OCI-LY3 (cell line): ENCODE measurements around the gene PIM3.

Source experiments
- CTCF ChIP-seq: fragments of 200-600, 300-600 bp; sonication (generic); IDR thresholded peaks from 2 replicates; pipeline ENCODE4 v1.5.1; 2014; ENCODE audit warnings: antibody characterized with exemption, low read length, low read depth
- EZH2phosphoT487 ChIP-seq: fragments of 200-600 bp; shearing (Covaris generic); IDR thresholded peaks from 2 replicates; pipeline ENCODE4 v1.6.1; 2018; ENCODE audit warnings: antibody characterized with exemption, mixed run types, low read depth

GRCh38 chr22:49926916-49927315 is 33.7 kb upstream of the PIM3 start:
- TF ChIP-seq CTCF (no peak), EZH2phosphoT487 (no peak)
